Stimulated activated CD4-positive, alpha-beta T cell treated with anti-CD3 and anti-CD28 coated beads, Interleukin-15, amount 100 ng/mL, for 48 hours (primary cell): ENCODE measurements around the gene GART.
"Not testable (repeated sequence)": the region's sequence is repeated elsewhere in the genome, so short reads cannot be mapped to it uniquely, and the experiment has no call there.

Experiments
- DNase-seq, 2 donors: peaks; one replicate each; pipeline ENCODE4 v3.0.0-alpha.2; 2020; ENCODE audit warnings: low read depth in 2 of 2

GART gene

DNA sequence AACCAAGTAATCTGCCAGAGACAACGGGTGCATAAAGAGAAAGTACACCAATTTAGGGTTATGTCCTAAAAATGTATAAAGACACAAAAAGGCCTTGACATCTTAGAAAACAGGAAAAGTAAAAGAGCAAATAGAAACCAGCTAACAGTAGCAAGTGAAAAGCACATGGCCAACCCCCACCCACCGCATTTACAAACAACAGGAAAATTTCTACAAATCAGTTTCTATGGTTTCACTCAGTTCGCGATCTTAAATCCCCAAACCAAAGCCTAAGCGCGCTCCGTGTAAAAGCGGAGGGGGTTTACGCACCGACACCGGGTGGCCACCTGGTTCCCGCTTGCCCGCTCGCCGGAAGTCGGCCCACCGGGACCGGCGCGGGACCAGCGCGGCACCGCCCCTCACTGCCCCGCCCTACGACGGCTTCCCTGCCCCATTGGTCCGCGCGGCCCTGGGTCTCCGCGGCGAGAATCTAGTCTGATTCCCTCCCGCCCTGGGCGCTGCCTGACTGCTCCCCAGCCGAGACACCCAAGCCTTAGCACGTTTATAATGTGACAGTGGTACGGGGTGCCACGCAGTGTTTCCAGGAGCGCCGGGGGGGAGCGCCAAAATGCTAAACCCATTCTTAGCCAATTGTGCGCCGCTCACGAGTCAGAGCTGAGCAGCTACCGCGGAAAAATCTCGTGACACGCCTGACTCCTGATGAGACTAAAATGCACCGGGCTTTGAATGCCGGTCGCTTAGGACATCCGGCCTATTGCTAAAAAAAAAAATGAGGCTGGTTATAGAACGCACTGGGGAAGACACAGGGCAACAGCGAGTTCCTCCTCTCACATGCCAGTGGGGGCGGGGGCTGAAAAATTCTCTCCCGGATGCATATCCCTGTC is at the start of gene GART:
GART (minus strand) TSS at position 362 of the 884 bp plus-strand sequence. CDS start 2,802 bp downstream, outside the sequence.
- DNase-seq = peak; percentile 74 to 82

DNA sequence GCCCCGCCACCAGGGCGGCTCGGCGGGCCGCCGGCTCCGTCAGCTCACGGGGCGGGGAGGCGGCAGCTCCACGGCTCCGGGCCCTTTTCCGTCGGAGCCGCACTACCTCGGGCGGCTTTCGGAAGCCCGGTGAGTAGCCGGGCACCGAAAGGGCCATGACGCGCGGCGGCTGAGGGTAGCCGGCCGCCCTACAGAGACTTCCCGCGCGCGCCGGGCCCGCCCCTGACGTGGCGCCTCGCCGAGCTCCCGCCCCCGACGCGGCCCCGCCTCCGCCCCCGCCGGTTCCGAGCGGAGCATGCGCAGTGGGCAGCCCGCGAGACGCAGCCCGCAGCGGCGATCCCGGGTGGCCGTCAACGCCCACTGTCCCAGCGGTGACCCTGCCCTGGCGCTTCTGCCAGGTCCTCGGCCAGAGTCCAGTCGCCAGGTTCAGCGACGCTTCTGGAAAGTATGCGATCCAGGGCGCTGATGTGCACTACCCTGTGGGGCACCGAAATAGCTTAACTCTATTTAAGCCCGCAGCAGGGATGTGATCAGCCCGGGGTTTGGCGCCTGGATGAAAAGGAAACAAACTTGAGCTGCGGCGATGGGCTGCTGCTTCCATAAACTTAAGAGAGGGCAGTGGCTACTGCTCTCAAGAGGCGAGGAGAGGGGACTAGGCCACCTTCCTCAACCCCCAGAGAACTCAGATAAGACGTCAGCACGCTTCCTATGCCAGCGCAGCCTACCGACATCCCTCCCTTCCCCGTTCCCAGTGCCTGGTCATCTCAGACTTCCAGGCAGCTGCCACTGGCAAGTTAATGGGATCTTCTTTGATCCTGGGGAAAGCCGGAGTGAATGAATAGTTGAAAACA is 46.8 kb upstream of the GART start, which contains the start of gene DONSON:
DONSON (minus strand) TSS at position 200 of the 851 bp plus-strand sequence; CDS start at position 157, 43 bp downstream.
- peak; percentile 61 to 79 for DNase-seq

DNA sequence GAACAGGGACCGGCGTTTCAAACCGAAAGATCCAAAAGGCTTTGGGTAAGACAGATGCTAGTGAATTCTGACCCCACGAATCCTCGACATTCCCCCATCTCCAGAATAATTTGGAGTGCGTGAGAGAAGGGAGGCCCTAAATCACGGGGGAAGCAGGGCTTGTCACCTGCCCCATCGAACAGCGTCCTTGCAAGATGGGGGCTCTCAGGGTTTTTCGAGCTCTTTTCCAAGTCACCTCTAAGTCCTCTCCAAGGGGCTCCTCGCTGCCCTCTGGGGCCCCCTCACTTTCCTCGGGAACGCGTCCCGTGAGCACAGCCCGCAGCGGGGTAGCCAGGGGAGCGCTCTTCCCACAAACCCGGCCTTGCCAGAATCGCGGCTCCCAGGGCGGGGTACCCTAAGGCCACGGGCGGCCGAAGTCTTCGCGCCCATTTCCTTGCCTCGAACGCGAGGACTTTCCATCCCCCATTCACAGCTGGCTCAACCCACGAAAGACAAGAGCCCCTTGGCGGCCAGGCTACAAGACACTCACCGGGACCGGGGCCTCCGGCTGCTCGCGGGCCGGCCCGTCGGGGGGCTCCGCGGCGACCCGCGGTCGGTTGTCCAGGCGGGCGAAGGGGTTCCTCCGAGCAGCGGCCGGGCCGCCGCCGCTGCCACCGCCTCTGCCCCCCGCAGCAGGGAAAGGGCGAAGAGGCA is 46.0 kb upstream of the GART start:
- DNase-seq = peak in 1 of 2 donors; percentile 1

- DNase-seq = no peak
Observed at GRCh38 chr21:33586927-33587326, 45.0 kb upstream of the GART start.

GRCh38 chr21:33584455-33584854 is 42.5 kb upstream of the GART start:
- DNase-seq = no peak

DNA sequence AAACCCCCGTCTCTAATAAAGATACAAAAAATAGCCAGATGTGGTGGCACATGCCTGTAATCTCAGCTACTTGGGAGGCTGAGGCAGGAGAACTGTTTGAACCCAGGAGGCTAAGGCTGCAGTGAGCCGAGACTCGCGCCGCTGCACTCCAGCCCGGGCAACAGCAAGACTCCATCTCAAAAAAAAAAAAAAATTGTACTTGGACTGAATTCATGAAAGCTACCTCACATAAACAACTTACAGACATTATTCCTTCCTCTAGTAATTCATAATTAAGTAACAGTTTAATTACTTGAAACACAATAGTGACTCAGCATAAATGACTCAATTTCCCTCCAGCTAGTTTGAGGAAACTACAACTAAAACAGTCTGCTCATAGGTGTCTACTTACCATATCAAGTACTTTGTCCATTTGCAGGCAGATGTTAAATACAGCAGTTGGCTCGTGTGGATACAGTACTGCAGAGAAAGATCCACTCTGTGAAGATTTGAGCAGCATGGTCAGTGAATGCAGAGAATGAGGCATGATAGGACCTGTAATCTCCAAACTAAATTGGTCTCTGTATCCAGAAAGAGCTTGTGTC is 37.1 kb upstream of the GART start:
- DNase-seq = no peak

- DNase-seq = no peak
Observed at GRCh38 chr21:33578214-33578613, 36.3 kb upstream of the GART start.

DNA sequence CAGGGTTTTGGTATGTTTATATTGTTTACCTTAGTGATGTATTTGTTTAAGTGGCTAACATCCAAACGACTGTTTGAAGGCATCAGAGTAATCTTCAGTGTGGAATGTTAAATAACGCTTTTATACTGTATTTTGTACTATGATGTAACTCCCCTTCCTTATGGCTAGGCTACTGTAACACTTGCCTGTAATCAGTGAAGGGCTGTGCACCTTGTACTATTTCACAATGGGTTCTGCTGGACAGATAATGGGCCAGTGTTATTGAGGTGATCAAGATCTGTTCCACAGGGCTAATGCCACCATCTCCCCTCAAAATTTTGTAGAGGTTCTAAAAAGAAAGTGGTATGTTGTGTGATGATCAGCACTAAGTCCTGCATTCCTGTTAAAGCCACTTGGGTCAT is 34.8 kb upstream of the GART start:
- DNase-seq = not testable (repeated sequence)

- no peak for DNase-seq
Observed at GRCh38 chr21:33572350-33572749, 30.4 kb upstream of the GART start.

- no peak for DNase-seq
Observed at GRCh38 chr21:33569991-33570390, 28.1 kb upstream of the GART start.

- no peak for DNase-seq
Observed at GRCh38 chr21:33568448-33568847, 26.5 kb upstream of the GART start.

- no peak for DNase-seq
Observed at GRCh38 chr21:33567914-33568313, 26.0 kb upstream of the GART start.

DNA sequence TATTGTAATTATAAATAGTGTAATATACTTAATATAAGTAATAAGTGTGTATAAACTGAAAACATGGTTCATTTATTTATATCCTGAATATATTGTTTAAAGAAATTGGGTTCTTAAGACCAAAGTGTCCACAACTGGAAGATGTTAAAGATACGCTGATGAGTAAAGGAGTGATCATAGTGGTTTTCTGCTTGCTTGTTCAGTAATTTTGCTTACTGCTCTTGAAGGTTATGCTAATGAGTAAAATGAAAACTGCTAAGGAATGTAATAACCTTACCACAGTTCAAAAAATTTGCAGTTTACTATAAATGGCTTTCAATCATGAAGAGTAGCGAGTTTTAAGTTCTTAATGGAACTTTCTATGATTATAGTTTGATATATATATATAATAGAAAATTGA is 24.6 kb upstream of the GART start:
- no peak for DNase-seq

DNA sequence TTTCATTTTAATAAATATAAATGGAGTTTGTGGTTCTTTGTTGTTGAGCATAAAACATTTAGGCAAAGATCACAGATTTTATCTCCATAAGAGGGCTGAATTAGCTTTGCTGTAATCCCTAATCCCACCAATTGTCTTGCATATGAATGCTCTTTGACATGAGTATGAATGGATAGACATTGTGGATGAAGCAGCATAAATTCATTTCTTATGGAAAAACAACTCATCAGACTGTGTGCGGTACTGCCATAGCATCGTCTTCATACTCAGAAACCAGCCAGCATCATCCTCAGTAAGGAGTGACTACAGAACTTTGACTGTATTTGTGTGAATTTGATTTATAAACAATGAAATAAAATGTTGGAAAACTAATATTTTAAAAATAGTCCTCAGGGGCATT is 20.5 kb upstream of the GART start:
- no peak for DNase-seq

GRCh38 chr21:33561373-33561772 is 19.5 kb upstream of the GART start:
- no peak for DNase-seq

DNA sequence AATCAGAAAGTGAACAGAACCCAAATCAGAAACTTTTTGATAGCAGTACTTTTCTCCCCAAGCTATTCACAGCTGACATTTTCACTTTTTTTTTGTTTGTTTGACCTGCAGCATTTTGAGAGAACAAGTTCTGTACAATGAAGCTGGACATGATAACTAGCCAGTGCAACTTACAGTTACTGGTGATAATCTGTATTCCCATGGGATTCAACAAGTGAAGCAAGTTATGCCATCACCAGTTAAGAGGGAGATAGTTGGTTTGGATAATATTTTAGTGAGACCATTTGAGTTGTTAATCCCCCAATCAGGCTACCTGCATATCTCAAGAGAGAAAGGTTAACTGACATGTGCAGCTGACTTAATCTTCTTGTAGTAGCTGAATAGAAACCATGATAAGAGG is 19.0 kb upstream of the GART start:
- DNase-seq = no peak

DNA sequence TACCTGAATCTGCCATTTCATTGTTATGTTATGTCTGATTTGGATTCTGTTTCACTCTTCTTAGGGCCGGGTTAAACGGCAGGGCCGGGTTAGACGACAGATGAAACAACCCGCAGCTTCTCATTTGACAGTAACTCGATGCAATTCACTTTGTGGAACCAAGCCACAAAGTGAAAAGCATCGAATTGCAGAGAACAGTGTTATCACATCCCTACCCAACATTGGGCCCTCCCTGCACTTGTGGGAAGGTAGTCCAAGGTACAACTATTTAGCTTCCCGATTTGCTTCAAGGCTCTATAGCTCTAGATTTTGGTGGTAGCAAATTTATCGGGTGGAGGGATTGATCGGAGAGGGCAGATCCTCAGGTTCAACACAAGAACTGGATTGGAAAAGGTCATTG is 17.9 kb upstream of the GART start:
- no peak for DNase-seq

GRCh38 chr21:33558777-33559421 is 17.0 kb upstream of the GART start:
- no peak for DNase-seq

DNA sequence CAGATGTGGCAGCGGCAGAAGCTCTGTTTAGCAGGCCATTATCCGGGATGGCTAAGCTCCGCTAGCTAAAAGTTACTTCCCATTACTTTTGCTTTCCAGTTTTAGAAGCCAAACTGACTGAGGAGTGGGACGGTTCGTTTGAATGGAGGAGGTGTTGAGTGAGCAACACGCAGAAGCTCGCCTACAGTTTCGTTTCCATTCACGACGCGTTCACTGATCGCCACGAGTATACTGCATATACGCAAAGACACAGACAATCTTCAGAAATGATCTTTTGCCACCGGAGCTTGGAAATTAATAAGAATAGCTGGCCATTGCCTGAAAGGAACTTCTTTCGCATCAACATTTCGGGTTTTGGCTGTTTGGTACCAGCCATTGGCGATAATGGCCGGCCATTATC is 15.5 kb upstream of the GART start:
- DNase-seq = no peak

DNA sequence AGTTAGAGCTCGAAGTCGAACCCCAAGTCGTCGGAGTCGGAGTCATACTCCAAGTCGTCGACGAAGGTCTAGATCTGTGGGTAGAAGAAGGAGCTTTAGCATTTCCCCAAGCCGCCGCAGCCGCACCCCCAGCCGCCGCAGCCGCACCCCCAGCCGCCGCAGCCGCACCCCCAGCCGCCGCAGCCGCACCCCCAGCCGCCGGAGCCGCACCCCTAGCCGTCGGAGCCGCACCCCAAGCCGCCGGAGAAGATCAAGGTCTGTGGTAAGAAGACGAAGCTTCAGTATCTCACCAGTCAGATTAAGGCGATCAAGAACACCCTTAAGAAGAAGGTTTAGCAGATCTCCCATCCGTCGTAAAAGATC is 13.0 kb upstream of the GART start:
- no peak for DNase-seq
